ENCODE measurements around the gene BTF3.
"Not testable (repeated sequence)": the region's sequence is repeated elsewhere in the genome, so short reads cannot be mapped to it uniquely, and the experiment has no call there.

The BTF3 gene

GRCh38 chr5:73498057-73498992, at the start of gene BTF3:
Gene BTF3 (plus strand): TSS chr5:73498442. CDS start chr5:73498668, 226 bp downstream.
- Mint-ChIP-seq H3K4me3 (peak within 1 kb of the TSS; percentile 99), H3K27me3 (no peaks in the 10 kb centered on the region), H3K4me1 (peaks cover 22% of the 10 kb centered on the region), H3K36me3 (peaks cover 13% of the 10 kb centered on the region), H3K9me3 (no peaks in the 10 kb centered on the region), H3K27ac (peak within 1 kb of the TSS; percentile 100)
- DNase-seq (ENCODE audit: low spot score in 2 of 2) (peak; percentile 87 to 93), ATAC-seq (ENCODE audit: low read depth) (peak; percentile 94)

GRCh38 chr5:73448463-73449136, 49.6 kb upstream of the BTF3 start, which contains the start of gene FOXD1:
Gene FOXD1 (minus strand): TSS chr5:73448777. CDS start chr5:73448362, 415 bp downstream.
- H3K9me3 Mint-ChIP-seq, result no peaks in the 10 kb centered on the region
- peaks cover 6% of the 10 kb centered on the region for H3K4me1 Mint-ChIP-seq
- DNase-seq (ENCODE audit: low spot score in 2 of 2) (peak in 1 of 2 donors; percentile 55), ATAC-seq (ENCODE audit: low read depth) (peak; percentile 59)
- H3K27ac Mint-ChIP-seq, result peak within 1 kb of the TSS; percentile 72
- peaks cover 26% of the 10 kb centered on the region for H3K27me3 Mint-ChIP-seq
- peak within 1 kb of the TSS; percentile 86 for H3K4me3 Mint-ChIP-seq
- H3K36me3 Mint-ChIP-seq, result no peaks in the 10 kb centered on the region

- no peak overlapping the region for H3K4me3 Mint-ChIP-seq
Observed at GRCh38 chr5:73450137-73450536, 48.1 kb upstream of the BTF3 start.

GRCh38 chr5:73450672-73451223, 47.5 kb upstream of the BTF3 start:
- H3K27me3 Mint-ChIP-seq, result peaks cover 26% of the 10 kb centered on the region
- DNase-seq (ENCODE audit: low spot score in 2 of 2) (peak in 1 of 2 donors; percentile 14), ATAC-seq (ENCODE audit: low read depth) (no peak)
- no peaks in the 10 kb centered on the region for H3K9me3 Mint-ChIP-seq
- H3K27ac Mint-ChIP-seq, result peak overlapping the region; percentile 55
- H3K4me3 Mint-ChIP-seq, result no peak overlapping the region
- H3K36me3 Mint-ChIP-seq, result no peaks in the 10 kb centered on the region
- peaks cover 8% of the 10 kb centered on the region for H3K4me1 Mint-ChIP-seq

More at GRCh38 chr5:73450137-73450536, 48.1 kb upstream of the BTF3 start:
- Mint-ChIP-seq H3K27me3 (peaks cover 24% of the 10 kb centered on the region), H3K27ac (peak overlapping the region; percentile 55), H3K4me1 (peaks cover 8% of the 10 kb centered on the region), H3K36me3 (no peaks in the 10 kb centered on the region), H3K9me3 (no peaks in the 10 kb centered on the region)
- no peak for ATAC-seq (ENCODE audit: low read depth)
- DNase-seq (ENCODE audit: low spot score in 2 of 2), result no peak

GRCh38 chr5:73451224-73452130, 46.8 kb upstream of the BTF3 start:
- Mint-ChIP-seq H3K27me3 (peaks cover 27% of the 10 kb centered on the region), H3K4me3 (no peak overlapping the region), H3K27ac (no peak overlapping the region), H3K4me1 (peaks cover 8% of the 10 kb centered on the region), H3K9me3 (no peaks in the 10 kb centered on the region), H3K36me3 (no peaks in the 10 kb centered on the region)
- ATAC-seq (ENCODE audit: low read depth), result no peak
- peak in 1 of 2 donors; percentile 49 for DNase-seq (ENCODE audit: low spot score in 2 of 2)

- no peak for DNase-seq (ENCODE audit: low spot score in 2 of 2)
- no peak overlapping the region for H3K4me3 Mint-ChIP-seq
- peaks cover 30% of the 10 kb centered on the region for H3K27me3 Mint-ChIP-seq
- no peaks in the 10 kb centered on the region for H3K36me3 Mint-ChIP-seq
- no peaks in the 10 kb centered on the region for H3K9me3 Mint-ChIP-seq
- ATAC-seq (ENCODE audit: low read depth), result no peak
- H3K27ac Mint-ChIP-seq, result no peak overlapping the region
- peaks cover 8% of the 10 kb centered on the region for H3K4me1 Mint-ChIP-seq
Observed at GRCh38 chr5:73452215-73452614, 46.0 kb upstream of the BTF3 start.

- peak in 1 of 2 donors; percentile 35 for DNase-seq (ENCODE audit: low spot score in 2 of 2)
- H3K4me3 Mint-ChIP-seq, result no peak overlapping the region
- H3K27me3 Mint-ChIP-seq, result peaks cover 29% of the 10 kb centered on the region
- no peak overlapping the region for H3K27ac Mint-ChIP-seq
- no peaks in the 10 kb centered on the region for H3K9me3 Mint-ChIP-seq
- H3K4me1 Mint-ChIP-seq, result peaks cover 2% of the 10 kb centered on the region
- H3K36me3 Mint-ChIP-seq, result no peaks in the 10 kb centered on the region
- ATAC-seq (ENCODE audit: low read depth), result peak; percentile 92
Observed at GRCh38 chr5:73454379-73455036, 43.7 kb upstream of the BTF3 start.

GRCh38 chr5:73456462-73456861, 41.8 kb upstream of the BTF3 start:
- DNase-seq (ENCODE audit: low spot score in 2 of 2); H3K27ac Mint-ChIP-seq; H3K4me1 Mint-ChIP-seq; ATAC-seq (ENCODE audit: low read depth); H3K36me3 Mint-ChIP-seq; H3K9me3 Mint-ChIP-seq; H3K4me3 Mint-ChIP-seq: not testable (repeated sequence)
- H3K27me3 Mint-ChIP-seq, result peaks cover 30% of the 10 kb centered on the region

GRCh38 chr5:73459366-73459765, 38.9 kb upstream of the BTF3 start:
- Mint-ChIP-seq H3K27me3 (peaks cover 15% of the 10 kb centered on the region), H3K4me3 (no peak overlapping the region), H3K36me3 (no peaks in the 10 kb centered on the region), H3K27ac (no peak overlapping the region), H3K9me3 (no peaks in the 10 kb centered on the region), H3K4me1 (peaks cover under 1% of the 10 kb centered on the region)
- no peak for DNase-seq (ENCODE audit: low spot score in 2 of 2)
- no peak for ATAC-seq (ENCODE audit: low read depth)

- no peaks in the 10 kb centered on the region for H3K36me3 Mint-ChIP-seq
- H3K4me1 Mint-ChIP-seq, result no peaks in the 10 kb centered on the region
- ATAC-seq (ENCODE audit: low read depth) (no peak), DNase-seq (ENCODE audit: low spot score in 2 of 2) (no peak)
- H3K27me3 Mint-ChIP-seq, result peaks cover 13% of the 10 kb centered on the region
- no peak overlapping the region for H3K4me3 Mint-ChIP-seq
- H3K9me3 Mint-ChIP-seq, result no peaks in the 10 kb centered on the region
- H3K27ac Mint-ChIP-seq, result no peak overlapping the region
Observed at GRCh38 chr5:73460133-73460532, 38.1 kb upstream of the BTF3 start.

GRCh38 chr5:73464016-73464745, 34.1 kb upstream of the BTF3 start:
- Mint-ChIP-seq H3K36me3 (peaks cover 3% of the 10 kb centered on the region), H3K9me3 (no peaks in the 10 kb centered on the region), H3K27ac (no peak overlapping the region), H3K4me3 (no peak overlapping the region), H3K27me3 (peaks cover 9% of the 10 kb centered on the region), H3K4me1 (no peaks in the 10 kb centered on the region)
- ATAC-seq (ENCODE audit: low read depth) (no peak), DNase-seq (ENCODE audit: low spot score in 2 of 2) (no peak)

- not testable (repeated sequence) for H3K36me3 Mint-ChIP-seq; DNase-seq (ENCODE audit: low spot score in 2 of 2); ATAC-seq (ENCODE audit: low read depth); H3K4me3 Mint-ChIP-seq; H3K9me3 Mint-ChIP-seq; H3K4me1 Mint-ChIP-seq; H3K27ac Mint-ChIP-seq; H3K27me3 Mint-ChIP-seq
Observed at GRCh38 chr5:73468638-73469037, 29.6 kb upstream of the BTF3 start.
